ENCODE measurements around the gene RABGAP1L. TPM values are rescaled to one million over a fixed set of nuclear protein-coding genes. Genes with fewer than 3 reads are reported as not detected.
"Not testable (repeated sequence)": the region's sequence is repeated elsewhere in the genome, so short reads cannot be mapped to it uniquely, and the experiment has no call there.

RABGAP1L gene
- total RNA-seq, 1 experiment from 2014 or later, result 14.2 TPM

DNA sequence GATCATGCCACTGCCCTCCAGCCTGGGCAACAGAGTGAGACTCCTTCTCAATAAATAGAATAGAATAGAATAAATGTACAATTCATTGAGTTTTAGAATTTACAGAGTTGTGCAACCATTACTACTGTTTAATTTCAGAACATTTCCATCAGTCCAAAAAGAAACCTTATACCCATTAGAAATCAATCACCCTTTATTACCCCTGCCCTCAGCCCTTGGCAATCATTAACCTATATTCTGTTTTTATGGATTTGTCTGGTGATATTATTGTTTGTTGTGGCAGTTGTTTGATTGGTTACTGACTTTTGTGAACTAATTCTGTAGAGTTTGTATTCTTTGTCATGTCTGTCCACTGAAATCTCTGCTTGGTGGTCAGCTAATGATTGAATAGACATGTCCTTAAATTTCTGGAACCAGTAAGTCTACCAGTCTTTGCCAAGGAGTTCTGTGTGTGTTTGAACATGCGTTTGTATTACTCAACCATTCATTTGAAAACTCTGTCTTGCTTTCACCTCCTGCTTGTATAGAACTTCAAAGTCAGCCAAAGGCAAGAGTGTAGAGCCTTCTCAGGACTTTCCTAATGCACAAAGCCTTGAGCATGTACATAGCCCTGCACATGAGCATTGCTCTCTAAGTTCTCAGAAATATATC, 497.2 kb downstream of the RABGAP1L start:
- DNase-seq (ENCODE audit: low read depth), result no peak

DNA sequence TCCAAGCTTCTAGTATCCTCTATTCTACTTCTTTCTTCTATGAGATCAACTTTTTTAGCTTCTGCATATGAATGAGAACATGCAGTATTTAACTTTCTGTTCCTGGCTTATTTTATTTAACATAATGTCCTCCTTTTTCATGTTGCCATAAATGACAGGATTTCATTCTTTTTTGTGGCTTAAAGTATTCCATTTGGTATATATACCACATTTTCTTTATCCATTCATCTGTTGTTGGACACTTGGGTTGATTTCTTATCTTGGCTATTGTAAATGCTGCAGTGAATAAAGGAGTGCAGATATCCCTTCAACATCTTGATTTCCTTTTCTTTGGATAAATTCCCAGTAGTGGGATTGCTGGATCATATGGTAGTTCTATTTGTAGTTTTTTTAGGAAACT, 498.1 kb downstream of the RABGAP1L start:
- DNase-seq (ENCODE audit: low read depth), result no peak

DNA sequence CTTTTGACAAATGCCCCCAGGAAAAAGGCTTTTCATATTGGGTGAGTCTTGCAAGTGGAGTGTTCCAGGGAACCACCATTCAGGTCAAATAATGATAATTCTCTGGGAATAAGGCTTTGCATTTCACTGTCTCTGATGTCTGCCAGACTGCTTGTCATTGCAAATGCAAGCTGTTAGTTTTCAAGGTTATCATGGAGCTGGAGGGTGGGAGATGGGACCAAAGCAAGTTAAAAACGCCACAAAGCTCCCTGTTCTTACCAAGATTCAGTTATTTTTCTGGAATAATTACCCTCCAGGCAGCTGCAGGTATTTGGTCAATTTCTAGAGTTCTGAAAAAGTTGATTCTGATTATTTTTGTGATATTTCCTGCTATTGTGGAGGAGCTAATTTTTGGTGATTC, 498.6 kb downstream of the RABGAP1L start:
- no peak for DNase-seq (ENCODE audit: low read depth)

DNA sequence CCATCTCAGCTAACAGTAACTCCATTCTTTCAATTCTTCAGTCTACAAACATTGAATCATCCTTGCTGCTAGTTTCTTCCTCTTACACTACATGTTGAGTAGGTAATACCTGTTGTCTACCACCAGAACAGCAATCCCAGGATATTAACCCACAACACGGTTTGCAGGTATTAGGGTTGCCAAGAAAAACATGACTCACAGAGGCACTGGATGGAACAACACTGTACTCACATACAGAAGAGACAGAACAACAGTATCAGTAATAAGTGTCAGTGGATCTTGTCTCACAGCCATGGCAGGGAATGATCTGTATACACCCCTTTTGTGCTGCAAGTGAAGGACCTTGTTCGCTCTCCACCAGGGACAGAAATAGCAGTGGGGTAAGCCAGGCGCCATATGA, 500.5 kb downstream of the RABGAP1L start:
- peak; percentile 44 for DNase-seq (ENCODE audit: low read depth)

DNA sequence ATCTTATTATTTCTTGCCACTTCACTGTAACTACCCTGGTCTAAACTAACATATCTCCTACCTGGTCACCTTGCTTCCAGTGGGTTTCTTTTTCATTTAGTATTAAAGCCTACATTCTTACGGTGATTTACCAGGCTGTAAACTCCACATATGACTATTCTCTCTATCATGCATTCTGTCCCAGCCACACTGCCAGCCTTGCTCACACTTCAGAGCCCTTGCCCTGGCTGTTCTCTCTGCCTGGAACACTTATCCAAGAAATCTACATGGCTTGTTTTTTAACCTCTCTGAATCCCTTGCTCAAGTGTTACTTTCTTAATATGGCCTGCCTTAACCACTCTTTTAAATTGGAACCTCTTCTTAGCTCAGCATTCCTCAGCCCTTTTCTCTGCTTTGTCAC, 501.2 kb downstream of the RABGAP1L start:
- no peak for DNase-seq (ENCODE audit: low read depth)

DNA sequence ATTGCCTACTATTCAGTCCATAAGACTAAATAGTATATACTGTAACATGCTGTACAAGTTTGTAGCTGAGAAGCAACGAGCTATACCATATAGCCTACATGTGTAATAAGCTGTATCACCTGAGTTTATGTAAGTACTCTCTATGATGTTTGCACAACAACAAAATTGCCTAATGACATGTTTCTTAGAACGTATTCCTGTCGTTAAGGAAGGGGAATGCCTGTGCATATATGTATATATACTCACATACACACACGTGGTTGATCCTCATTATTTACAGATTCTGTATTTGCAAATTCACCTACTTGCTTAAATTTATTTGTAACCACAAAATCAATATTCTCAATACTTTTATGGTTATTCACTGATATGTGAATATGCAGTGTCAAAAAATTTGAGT, 504.0 kb downstream of the RABGAP1L start:
- DNase-seq (ENCODE audit: low read depth), result no peak

DNA sequence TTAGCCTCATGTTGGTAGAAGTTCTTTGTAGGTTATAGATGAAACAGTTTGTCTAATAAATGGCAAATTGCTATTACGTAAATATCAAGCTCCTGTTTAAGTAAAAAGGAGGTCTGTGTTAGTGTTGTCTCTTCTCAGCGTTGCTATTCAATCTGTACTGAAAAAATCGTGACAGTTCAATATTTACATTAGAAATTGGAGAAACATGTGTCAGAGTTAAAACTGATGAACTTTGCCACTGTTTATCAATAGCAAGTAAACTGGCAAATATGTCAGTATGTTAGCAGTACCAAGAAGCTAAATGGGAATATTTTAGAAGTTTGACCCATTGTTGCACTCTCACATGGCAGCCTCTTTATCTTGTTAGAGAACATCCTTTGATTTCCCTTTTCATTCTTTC, 506.9 kb downstream of the RABGAP1L start:
- DNase-seq (ENCODE audit: low read depth), result no peak

DNA sequence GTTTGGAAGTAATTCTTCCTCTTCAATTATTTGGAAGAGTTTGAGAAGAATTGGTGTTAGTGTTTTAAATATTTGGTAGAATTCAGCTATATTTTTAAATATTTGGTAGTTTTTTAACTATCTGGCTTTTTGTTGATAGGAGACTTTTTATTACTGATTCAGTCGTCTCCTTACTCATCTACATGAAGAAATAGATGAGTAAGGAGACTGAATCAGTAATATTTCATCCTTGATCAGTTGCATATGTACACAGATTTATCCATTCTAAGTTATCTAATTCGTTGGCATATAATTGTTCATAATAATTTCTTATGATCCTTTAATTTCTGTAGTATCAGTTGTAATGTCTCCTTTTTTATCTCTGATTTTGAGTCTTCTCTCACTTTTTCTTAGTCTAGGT, 512.5 kb downstream of the RABGAP1L start:
- DNase-seq (ENCODE audit: low read depth), result no peak

DNA sequence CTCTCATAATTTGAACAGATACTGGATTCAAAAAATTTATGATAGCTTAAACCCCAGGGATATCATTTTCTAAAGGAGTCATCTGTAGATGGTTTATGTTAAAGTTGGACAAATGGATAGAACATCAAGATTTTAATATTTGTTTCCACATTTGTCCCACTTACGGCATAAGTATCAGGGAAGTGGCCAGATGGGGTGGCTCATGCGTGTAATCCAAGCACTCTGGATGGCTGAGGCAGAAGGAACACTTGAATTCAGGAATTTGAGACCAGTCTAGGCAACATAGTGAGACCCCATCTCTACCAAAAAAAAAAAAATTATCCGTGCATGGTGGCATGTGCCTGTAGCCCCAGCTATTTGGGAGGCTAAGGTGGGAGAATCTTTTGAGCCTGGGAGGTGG, 517.5 kb downstream of the RABGAP1L start:
- no peak for DNase-seq (ENCODE audit: low read depth)

DNA sequence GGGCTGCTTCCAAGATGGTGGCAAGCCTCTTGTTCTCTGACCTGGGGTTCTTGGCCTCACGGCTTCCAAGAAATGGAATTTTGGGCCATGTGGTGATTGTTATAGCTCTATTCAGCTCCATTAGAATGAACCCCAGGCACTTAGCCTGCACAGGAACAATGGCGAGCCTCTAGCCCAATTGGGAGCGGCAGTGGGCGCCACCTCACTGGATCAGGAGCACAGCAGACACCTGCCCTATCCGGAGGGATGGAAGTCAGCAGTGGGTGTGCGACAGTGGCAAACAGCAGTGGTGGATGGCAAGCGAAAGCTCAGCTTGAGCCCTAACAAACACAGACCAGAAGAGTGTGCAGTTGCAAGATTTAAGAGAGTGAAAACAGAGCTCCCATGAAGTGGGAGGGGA, 519.3 kb downstream of the RABGAP1L start:
- no peak for DNase-seq (ENCODE audit: low read depth)

DNA sequence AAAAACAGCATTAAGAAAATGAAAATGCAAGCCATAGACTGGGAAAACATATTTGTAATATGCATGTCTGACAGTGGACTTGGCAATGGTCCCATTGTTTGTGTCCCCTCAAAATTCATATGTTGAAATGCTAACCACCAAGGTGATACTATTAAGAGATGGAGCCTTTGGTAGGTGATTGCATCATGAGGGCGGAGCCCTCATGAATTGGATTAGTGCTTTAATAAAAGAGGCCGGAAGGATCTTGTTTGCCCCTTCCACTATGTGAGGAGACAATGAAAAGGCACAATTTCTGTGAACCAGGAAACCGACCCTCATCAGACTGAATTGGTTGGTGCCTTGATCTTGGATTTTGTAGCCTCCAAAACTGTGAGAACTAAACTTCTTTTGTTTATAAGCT, 520.8 kb downstream of the RABGAP1L start:
- DNase-seq (ENCODE audit: low read depth), result no peak

DNA sequence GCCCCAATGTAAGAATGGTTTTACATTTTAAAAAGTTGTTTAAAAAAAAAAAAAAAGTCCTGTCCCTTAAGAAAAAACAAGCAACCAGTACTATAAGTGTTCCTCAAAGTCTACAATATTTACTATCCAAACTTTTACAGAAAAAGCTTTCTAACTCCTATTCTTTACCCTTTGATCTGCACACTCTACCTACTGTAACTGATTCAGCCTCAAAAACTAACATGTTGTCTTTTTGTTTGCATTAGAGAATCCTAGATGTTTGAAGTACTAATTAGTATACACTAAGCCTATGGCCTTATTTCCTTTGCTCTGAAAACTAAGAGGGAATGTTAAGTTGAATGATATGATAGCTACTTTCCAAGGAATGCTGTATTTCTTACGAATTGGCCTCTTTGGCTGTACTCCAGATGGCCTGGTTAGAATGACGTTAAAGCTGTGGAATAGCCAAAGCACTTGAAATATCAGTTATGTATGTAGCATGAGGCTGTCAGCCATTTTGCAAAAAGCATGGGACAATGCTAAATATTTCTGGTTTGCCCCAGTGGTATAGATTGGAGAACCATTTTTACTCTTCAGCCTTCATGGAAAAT, 523.2 kb downstream of the RABGAP1L start:
- no peak for DNase-seq (ENCODE audit: low read depth)

DNA sequence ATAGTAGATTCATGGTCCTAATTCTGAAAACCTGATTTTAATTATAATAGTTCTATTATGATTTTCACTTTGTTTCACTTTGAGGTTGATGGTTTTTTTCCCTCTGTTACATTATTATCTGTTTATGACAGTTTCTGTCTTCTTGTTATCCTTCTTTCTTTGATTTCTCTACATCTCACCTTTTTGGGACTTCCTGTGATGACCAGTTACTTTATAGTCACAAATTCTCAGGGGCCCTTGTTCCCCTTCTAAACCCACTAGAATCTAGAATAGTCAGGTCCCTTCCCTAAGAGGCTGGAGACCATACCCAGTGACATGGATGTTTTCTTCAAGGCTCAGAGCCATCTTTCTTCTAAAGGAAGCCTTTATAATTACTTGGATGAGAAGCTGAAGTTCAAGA, 526.9 kb downstream of the RABGAP1L start:
- no peak for DNase-seq (ENCODE audit: low read depth)

DNA sequence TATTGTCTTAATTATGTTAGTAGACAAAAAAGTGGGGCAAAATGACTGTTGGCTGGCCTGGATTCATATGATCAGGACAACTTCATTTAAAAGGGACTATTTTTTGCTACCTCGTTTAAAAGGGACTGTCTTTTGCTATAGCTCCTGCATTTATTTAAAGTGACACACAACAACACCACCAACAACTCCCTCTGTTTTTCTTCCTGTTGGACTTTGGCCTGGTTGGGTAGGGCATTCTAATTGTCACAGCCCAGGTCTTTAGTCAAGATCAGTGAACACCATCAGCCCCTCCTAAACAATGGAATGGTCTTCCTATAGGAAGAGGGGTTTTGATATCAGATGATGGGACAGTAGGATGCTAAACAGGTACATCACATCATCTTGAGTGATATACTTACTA, 530.2 kb downstream of the RABGAP1L start:
- DNase-seq (ENCODE audit: low read depth), result no peak

DNA sequence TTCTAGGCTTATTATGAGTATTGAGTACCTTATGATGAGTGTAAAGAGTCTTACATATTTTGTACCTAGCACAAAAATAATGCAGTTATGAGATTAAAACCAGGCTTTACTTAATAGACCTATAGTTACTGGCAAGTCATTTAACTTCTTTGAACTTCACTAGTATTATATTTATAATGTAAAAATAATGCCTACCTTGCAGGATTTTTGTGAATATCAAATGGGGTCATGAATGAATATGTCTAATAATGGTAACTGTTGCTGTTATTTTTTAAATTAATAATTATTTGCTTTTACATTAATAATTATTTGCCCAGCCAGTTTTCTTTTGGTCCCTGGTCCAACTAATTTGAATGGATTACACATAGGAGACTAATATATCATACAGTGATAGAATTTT, 530.9 kb downstream of the RABGAP1L start:
- no peak for DNase-seq (ENCODE audit: low read depth)

DNA sequence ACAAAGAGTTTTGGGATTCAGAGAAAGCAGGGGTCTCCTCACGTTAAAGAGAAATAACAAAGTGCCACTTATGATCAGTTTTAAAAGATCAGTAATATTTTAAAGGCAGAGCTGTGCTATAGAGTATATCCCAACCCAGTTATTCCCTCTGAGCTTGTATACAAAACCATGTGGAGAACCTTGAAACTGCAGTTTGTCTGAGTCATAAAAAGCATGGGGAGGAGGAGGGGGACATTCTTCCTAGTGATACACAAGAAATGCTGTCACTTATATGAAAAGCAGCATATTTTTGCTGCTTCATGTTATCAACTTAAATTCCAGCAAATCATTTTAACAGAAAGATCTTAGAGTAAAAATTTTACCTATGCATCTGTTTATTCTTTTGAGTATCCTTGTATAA, 533.0 kb downstream of the RABGAP1L start:
- peak; percentile 8 for DNase-seq (ENCODE audit: low read depth)

DNA sequence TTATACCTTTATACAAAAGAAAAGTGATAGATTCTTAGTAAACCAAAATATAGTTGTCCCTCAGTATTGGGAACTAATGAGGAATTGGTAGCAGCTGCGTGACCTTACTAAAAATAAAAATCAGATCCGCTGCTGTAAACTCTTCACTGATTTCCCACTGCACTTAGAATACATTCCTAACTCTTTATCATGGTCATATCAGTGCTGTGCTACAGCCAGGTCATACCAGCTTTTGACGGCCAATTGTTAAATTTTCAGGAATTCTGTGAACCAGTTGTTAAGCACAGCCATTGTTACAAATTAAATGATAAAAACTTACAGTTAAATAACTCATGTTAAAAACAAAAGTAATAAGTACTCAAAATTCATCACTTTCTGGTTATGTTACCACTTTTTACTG, 533.8 kb downstream of the RABGAP1L start:
- no peak for DNase-seq (ENCODE audit: low read depth)

DNA sequence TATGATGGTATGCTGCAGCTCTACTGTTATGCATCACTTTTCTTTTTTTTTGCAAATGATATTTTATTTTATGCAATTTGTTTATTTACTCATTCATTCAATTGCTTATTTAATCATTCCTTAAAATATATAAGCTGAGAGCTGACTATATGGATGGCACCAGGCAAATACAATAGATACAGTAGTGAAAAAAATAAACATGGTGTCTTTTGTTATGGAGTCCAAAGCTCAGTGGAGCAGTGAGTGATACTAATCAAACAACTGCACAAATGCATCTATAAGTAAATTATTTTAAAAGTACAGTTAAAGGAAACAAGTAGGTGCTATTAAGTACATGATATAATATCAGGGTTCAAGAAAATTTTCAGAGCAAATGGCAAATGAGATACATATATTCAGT, 534.2 kb downstream of the RABGAP1L start:
- not testable (repeated sequence) for DNase-seq (ENCODE audit: low read depth)

DNA sequence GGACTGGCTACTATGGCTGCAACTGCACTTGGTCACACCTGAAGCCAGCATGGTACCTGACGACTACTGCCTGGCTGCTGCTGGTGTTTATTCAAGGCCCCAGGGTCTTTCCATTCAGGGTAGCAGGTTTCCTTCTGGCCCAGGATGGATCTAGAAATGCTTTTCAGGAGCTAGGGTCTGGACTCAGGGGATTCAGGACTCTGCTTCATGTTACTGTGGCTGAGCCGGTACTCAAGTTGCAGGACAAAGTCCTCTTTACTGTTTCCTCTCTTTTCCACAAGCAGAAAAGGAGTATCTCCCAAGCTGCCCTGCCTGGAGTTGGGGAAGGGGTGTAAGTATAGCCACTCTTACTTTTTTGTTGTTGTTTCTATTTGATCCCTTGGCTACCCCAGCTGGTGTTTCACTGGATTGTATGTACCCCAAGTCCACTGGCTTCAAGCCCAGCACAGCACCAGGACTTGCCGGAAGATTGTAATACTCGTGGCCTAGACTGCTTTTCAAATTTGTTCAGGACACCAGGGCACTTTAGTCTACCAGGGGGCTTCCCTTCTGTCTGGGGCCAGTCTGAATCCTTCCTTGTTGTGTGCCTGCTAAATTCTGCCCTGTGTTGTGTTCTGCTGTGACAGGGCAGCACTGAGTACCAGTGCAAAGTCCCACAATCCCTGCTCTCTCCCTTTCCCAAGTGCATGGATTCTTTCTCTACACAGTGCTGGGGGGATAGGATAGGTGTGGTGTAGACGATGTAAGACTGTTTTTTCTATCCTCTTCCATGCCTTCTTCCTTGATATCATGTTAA, 536.9 kb downstream of the RABGAP1L start:
- DNase-seq (ENCODE audit: low read depth), result no peak

DNA sequence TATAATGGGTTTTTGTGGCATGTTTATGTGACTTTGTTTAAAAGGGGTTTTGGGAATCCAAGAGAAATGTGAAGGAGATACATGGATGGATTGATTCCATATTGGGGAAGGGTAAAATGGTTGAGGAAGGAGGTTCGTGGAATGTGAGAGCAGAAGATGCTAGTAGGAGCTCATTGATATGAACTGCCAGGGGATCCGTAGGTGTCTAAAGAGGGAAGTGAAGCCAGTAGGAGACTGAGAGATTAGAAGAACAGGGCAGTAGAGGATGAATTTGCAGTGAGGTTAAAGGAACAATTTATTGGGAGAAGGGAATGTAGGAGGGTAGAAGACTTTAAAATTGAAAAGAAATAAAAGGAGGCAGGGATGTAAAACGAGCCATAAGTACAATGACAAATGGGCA, 541.0 kb downstream of the RABGAP1L start:
- no peak for DNase-seq (ENCODE audit: low read depth)

DNA sequence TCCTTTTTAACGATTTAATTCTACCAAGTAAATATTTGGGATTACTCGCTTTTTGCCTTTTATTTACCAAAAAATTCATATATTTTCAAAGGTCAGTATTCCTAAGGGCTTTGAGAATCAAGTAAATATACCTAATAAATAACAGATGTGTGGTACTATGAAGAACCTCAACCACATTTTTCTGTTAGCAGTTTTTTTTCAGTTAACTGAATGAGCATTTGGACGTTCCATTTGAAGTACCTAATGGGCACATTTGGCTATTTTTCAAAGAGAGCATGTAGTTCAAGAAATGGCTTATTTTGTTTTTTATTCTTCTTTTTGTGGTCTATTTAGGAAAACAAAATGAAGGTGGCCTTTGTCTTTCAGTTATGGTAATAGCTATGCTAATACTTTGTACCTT, 541.5 kb downstream of the RABGAP1L start:
- DNase-seq (ENCODE audit: low read depth), result no peak

DNA sequence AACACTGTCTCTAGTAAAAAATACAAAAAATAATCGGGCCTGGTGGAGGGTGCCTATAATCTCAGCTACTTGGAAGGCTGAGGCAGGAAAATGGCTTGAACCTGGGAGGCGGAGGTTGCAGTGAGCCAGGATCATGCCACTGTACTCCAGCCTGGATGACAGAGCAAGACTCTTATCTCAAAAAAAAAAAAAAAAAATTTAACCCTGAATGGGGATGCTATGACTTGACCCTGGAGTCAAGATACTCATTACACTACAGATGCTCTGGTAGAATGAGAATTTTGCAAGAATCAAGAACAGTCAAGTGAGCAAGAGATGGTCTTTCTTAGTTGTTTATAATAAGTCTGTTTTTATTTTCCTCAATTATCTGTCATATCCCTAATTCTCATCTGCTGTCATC, 542.2 kb downstream of the RABGAP1L start:
- DNase-seq (ENCODE audit: low read depth), result no peak

DNA sequence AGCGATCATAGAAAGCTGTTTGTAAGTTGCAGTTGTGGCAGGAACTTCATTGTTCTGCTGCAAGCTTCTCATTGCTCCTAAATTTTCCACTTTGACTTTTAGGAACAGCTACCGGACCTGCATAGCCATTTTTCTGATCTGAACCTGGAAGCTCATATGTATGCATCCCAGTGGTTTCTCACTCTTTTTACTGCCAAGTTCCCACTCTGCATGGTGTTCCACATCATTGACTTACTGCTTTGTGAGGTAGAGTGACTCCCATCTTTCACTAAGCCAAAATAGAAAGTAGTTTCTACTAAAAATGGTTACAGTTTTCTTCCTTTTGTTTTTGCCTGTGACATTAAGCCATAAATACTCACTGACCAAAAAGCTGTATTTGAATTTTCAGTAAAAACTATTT, 542.7 kb downstream of the RABGAP1L start:
- DNase-seq (ENCODE audit: low read depth), result no peak
